Breast epithelium (tissue), 4 donors: ENCODE data around the gene SYT11. TPM values are rescaled to one million over a fixed set of nuclear protein-coding genes. Genes with fewer than 3 reads are reported as not detected.
"Not testable (repeated sequence)": the region's sequence is repeated elsewhere in the genome, so short reads cannot be mapped to it uniquely, and the experiment has no call there.

Experiments used
- DNase-seq, 2 donors: peaks; one replicate each; pipeline ENCODE4 v3.0.0-alpha.2; 2019; ENCODE audit warnings: low spot score in 2 of 2
- H3K27ac ChIP-seq, 2 donors: fragments of 200-600 bp; sonication (generic) in 1 of 2; one replicate each; pipeline ENCODE4 v1.5.1; 2016 to 2019; ENCODE audit warnings: mild to moderate bottlenecking in 1 of 2
- H3K27me3 ChIP-seq, 2 donors: fragments of 200-600 bp; sonication (generic) in 1 of 2; one replicate each; pipeline versions ENCODE4 v1.5.1 to v1.6.0; 2017 to 2019; ENCODE audit warnings: control low read depth in 1 of 2, mild to moderate bottlenecking in 1 of 2
- H3K36me3 ChIP-seq: fragments of 200-600 bp; one replicate; pipeline ENCODE4 v1.5.1; 2019
- H3K4me1 ChIP-seq, 2 donors: fragments of 200-600 bp; sonication (generic); one replicate each; pipeline ENCODE4 v1.5.1; 2016 to 2019; ENCODE audit warnings: control low read depth in 1 of 2
- H3K4me3 ChIP-seq, 3 donors: fragments of 200-600 bp; sonication (generic); 1 replicate in 2 of 3; 2 replicates in 1 of 3; pipeline ENCODE4 v1.5.1; 2016 to 2019; ENCODE audit warnings: mild to moderate bottlenecking in 3 of 3, moderate library complexity in 2 of 3
- H3K9me3 ChIP-seq, 2 donors: fragments of 200-600 bp; sonication (generic) in 1 of 2; one replicate each; pipeline ENCODE4 v1.5.1; 2016 to 2019; ENCODE audit warnings: control low read depth in 1 of 2
- CTCF ChIP-seq, 3 donors: fragments of 450-650 bp; IDR thresholded peaks; one replicate each; pipeline ENCODE4 v1.5.1; 2016 to 2017; ENCODE audit warnings: antibody characterized with exemption in 3 of 3, mild to moderate bottlenecking in 3 of 3, moderate library complexity in 3 of 3
- POLR2A ChIP-seq: fragments of 450-650 bp; IDR thresholded peaks from one replicate; pipeline ENCODE4 v1.6.1; 2016; ENCODE audit warnings: antibody characterized with exemption, mild to moderate bottlenecking, moderate library complexity
- POLR2AphosphoS5 ChIP-seq, 3 donors: sonication (generic); formaldehyde crosslinking; IDR thresholded peaks; one replicate each; pipeline ENCODE4 v1.6.1; 2017; ENCODE audit warnings: antibody characterized with exemption in 3 of 3
- intact Hi-C: fragments of 100-400 bp; cut with DNase I; formaldehyde crosslinking; loops from one replicate; pipeline ENCODE4 v1.15.1; 2023; ENCODE audit warnings: low total_unique reads
- total RNA-seq, 3 donors: library from RNA; depleted of rRNA; stranded (reverse); fragments of >200 nt; gene quantifications; one replicate each; pipeline ENCODE4 v1.1.0, GENCODE V29; 2016

SYT11 gene
- total RNA-seq, 3 donors from 2014 or later = 4.5 to 8.2 (median 5.0) TPM

DNA sequence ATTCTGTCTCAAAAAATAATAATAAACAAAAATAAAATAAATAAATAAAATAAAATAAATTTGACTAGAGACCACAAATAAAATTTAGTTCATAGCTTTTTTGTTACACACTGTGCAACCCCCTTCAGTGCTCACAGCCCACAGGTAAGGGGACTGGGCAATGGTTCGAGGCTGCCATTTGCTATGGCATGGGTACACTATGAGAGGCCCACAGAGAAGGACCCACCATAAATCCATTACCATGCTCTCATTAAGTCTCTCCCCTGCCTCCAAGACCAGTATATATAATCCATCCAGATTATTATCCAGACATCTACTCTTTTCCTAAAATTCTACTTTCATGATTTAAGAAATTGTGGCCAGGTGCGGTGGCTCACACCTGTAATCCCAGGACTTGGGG, 60.4 kb downstream of the SYT11 start:
- Histone ChIP-seq H3K4me3 (no peak overlapping the region), H3K9me3 (no peaks in the 10 kb centered on the region), H3K27ac (no peak overlapping the region), H3K36me3 (peaks cover 19% of the 10 kb centered on the region), H3K4me1 (no peaks in the 10 kb centered on the region), H3K27me3 (no peaks in the 10 kb centered on the region)
- intact Hi-C loops = loop anchor here (5.0 kb wide), 1 partner anchor 672 kb away; the partner anchor contains the start of gene NAXE
- TF ChIP-seq POLR2A (no peak), CTCF (IDR thresholded peaks at IDR 0.05) (no peak), POLR2AphosphoS5 (IDR thresholded peaks at IDR 0.05) (no peak)
- no peak for DNase-seq

DNA sequence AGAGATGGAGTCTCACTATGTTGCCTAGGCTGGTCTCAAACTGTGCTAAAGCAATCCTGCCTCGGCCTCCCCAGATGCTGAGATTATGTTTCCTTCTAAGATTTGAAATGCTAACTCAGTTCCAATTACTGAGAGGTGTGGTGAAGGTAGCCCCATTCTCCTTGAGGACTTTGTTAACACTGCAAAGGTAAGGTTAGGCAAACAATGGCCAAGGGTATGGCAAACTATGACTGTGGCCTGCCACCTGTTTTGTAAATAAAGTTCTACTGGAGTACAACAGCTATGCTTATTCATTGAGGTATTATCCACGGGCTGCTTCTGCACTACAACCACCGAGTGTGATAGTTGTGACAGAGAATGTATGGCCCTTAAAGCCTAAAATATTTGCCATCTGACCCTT, 61.4 kb downstream of the SYT11 start:
- H3K27me3 ChIP-seq = no peaks in the 10 kb centered on the region
- no peaks in the 10 kb centered on the region for H3K4me1 ChIP-seq
- no peak overlapping the region for H3K27ac ChIP-seq
- no peak overlapping the region for H3K4me3 ChIP-seq
- intact Hi-C loops = no loop called here
- H3K9me3 ChIP-seq = no peaks in the 10 kb centered on the region
- peaks cover 19% of the 10 kb centered on the region for H3K36me3 ChIP-seq
- TF ChIP-seq POLR2AphosphoS5 (IDR thresholded peaks at IDR 0.05) = no peak
- TF ChIP-seq CTCF (IDR thresholded peaks at IDR 0.05) = no peak
- no peak for TF ChIP-seq POLR2A
- DNase-seq = no peak

DNA sequence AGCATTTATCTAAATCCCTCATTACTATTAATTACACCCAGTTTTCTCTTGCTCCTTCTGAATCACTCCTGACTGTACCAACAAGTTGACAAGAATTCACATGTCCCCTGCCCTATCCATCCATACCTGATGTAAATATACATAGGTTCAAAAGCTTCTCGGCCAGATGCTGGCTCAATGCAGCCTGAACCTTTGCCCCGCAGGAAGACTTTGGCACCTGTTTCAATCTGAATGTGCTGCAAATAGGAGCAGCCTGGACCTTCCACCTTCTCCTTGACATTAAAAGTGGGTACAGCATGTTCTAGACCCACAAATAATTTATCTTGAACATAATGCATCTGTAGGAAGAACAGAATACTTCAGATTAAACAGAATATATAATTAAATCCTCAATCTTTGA, 66.1 kb downstream of the SYT11 start:
- H3K4me3 ChIP-seq = no peak overlapping the region

GRCh38 chr1:155929057-155929456, 69.7 kb downstream of the SYT11 start:
- Histone ChIP-seq H3K36me3 (peaks cover 8% of the 10 kb centered on the region), H3K4me1 (peaks cover 12 to 19% of the 10 kb centered on the region in 2 donors), H3K27me3 (no peaks in the 10 kb centered on the region), H3K9me3 (no peaks in the 10 kb centered on the region), H3K27ac (no peak overlapping the region), H3K4me3 (no peak overlapping the region)
- intact Hi-C loops = no loop called here
- TF ChIP-seq POLR2A = no peak
- no peak for TF ChIP-seq POLR2AphosphoS5 (IDR thresholded peaks at IDR 0.05)
- no peak for TF ChIP-seq CTCF (IDR thresholded peaks at IDR 0.05)
- no peak for DNase-seq

More for the DNA sequence above, 66.1 kb downstream of the SYT11 start:
- H3K4me1 ChIP-seq = peaks cover 0 to 5% of the 10 kb centered on the region in 2 donors
- H3K36me3 ChIP-seq = peaks cover 17% of the 10 kb centered on the region
- no peak overlapping the region for H3K27ac ChIP-seq
- intact Hi-C loops = no loop called here
- H3K27me3 ChIP-seq = no peaks in the 10 kb centered on the region
- TF ChIP-seq POLR2AphosphoS5 (IDR thresholded peaks at IDR 0.05) (no peak), CTCF (IDR thresholded peaks at IDR 0.05) (no peak), POLR2A (no peak)
- H3K9me3 ChIP-seq = no peaks in the 10 kb centered on the region
- DNase-seq = peak in 1 of 2 donors; percentile 9

DNA sequence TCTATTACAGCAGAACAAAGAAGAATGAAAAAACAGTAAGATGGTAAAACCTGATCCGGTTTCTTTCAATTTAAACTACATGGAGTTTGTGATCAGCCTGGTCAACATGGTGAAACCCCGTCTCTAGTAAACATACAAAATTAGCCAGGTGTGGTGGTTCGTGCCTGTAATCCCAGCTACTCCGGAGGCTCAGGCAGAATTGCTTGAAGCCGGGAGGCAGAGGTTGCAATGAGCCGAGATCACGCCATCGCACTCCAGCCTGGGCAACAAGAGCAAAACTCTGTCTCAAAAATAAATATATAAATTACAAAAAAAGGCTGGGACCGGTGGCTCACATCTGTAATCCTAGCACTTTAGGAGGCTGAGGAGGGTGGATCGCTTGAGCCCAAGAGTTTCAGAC, 71.4 kb downstream of the SYT11 start:
- H3K27me3 ChIP-seq, H3K9me3 ChIP-seq, H3K36me3 ChIP-seq, DNase-seq, intact Hi-C loops: not testable (repeated sequence)
- peak overlapping the region in 1 of 2 donors; percentile 62 for H3K27ac ChIP-seq
- peaks cover 12 to 19% of the 10 kb centered on the region in 2 donors for H3K4me1 ChIP-seq
- peak overlapping the region in 2 of 3 donors; percentile 20 to 94 for H3K4me3 ChIP-seq
